DOHH2 (cell line): ENCODE data around the gene TACR3.

Experiments used
- H3F3A ChIP-seq: fragments of 200-600 bp; sonication (generic), shearing (Covaris generic); 2 replicates; pipeline ENCODE4 v1.6.0; 2016; ENCODE audit warnings: antibody characterized with exemption, mild to moderate bottlenecking; ENCODE audit not compliant: control insufficient read depth, insufficient read depth
- H3K27ac ChIP-seq: fragments of 200-600 bp; sonication (generic); 2 replicates; pipeline ENCODE4 v1.5.1; 2014; ENCODE audit warnings: low read depth, mild to moderate bottlenecking, low read length, moderate library complexity
- H3K27me3 ChIP-seq: fragments of 200-600 bp; sonication (generic); 2 replicates; pipeline ENCODE4 v1.6.1; 2014; ENCODE audit warnings: mild to moderate bottlenecking, low read length, mixed read lengths; ENCODE audit not compliant: control insufficient read depth
- H3K36me3 ChIP-seq: fragments of 200-600 bp; sonication (generic); 2 replicates; pipeline ENCODE4 v1.6.1; 2014; ENCODE audit warnings: mild to moderate bottlenecking, low read length, moderate library complexity, mixed read lengths; ENCODE audit not compliant: control insufficient read depth
- H3K4me1 ChIP-seq: fragments of 200-600 bp; sonication (generic); 2 replicates; pipeline ENCODE4 v1.6.1; 2014; ENCODE audit warnings: mild to moderate bottlenecking, low read length, mixed read lengths; ENCODE audit not compliant: control insufficient read depth
- H3K4me2 ChIP-seq: fragments of 200-600 bp; sonication (generic); 2 replicates; pipeline ENCODE4 v1.6.0; 2014; ENCODE audit warnings: mild to moderate bottlenecking, low read length, moderate library complexity
- H3K4me3 ChIP-seq: fragments of 200-600 bp; sonication (generic); 2 replicates; pipeline ENCODE4 v1.5.1; 2014; ENCODE audit warnings: mild to moderate bottlenecking, low read length, mixed read lengths
- H3K79me2 ChIP-seq: fragments of 200-600 bp; sonication (generic); 2 replicates; pipeline ENCODE4 v1.6.1; 2014; ENCODE audit warnings: mild to moderate bottlenecking, low read length, mixed read lengths; ENCODE audit not compliant: control insufficient read depth
- H3K9me2 ChIP-seq: fragments of 200-600 bp; sonication (generic); replicated peaks from 2 replicates; pipeline ENCODE4 v1.6.1; 2014; ENCODE audit warnings: mild to moderate bottlenecking, low read length, mixed read lengths; ENCODE audit not compliant: control insufficient read depth
- H3K9me3 ChIP-seq: fragments of 200-600 bp; sonication (generic); 2 replicates; pipeline ENCODE4 v1.6.1; 2014; ENCODE audit warnings: antibody characterized with exemption, low read length, mixed read lengths; ENCODE audit not compliant: control insufficient read depth, insufficient read depth
- H4K20me1 ChIP-seq: fragments of 200-600 bp; sonication (generic); 2 replicates; pipeline ENCODE4 v1.6.0; 2014; ENCODE audit warnings: low read depth, mild to moderate bottlenecking, antibody characterized with exemption, low read length, moderate library complexity; ENCODE audit not compliant: control insufficient read depth, insufficient read depth
- CTCF ChIP-seq: fragments of 200-600 bp; sonication (generic); IDR thresholded peaks from one replicate; pipeline ENCODE4 v1.5.1; 2014; ENCODE audit warnings: antibody characterized with exemption, mild to moderate bottlenecking, low read depth, low read length; ENCODE audit not compliant: poor library complexity, severe bottlenecking
- EZH2phosphoT487 ChIP-seq: fragments of 200-600 bp; sonication (generic); IDR thresholded peaks from 2 replicates; pipeline ENCODE4 v1.6.1; 2017; ENCODE audit warnings: borderline replicate concordance, mild to moderate bottlenecking, antibody characterized with exemption, low read length, moderate library complexity, mixed read lengths

The TACR3 gene

GRCh38 chr4:103720661-103721060 lies 876 bp upstream of the TACR3 start:
- Histone ChIP-seq H4K20me1 (no peaks in the 10 kb centered on the region), H3K4me2 (no peak overlapping the region), H3F3A (no peaks in the 10 kb centered on the region), H3K36me3 (no peaks in the 10 kb centered on the region), H3K27me3 (no peaks in the 10 kb centered on the region), H3K79me2 (no peaks in the 10 kb centered on the region), H3K4me1 (no peaks in the 10 kb centered on the region), H3K27ac (no peak overlapping the region), H3K9me3 (no peaks in the 10 kb centered on the region), H3K4me3 (no peak overlapping the region), H3K9me2 (no peaks in the 10 kb centered on the region)
- TF ChIP-seq EZH2phosphoT487 (no peak), CTCF (no peak)

GRCh38 chr4:103719105-103719829 lies 518 bp downstream of the TACR3 start:
- Histone ChIP-seq H3K27me3 (no peaks in the 10 kb centered on the region), H3K9me2 (no peaks in the 10 kb centered on the region), H3K9me3 (no peaks in the 10 kb centered on the region), H3F3A (no peaks in the 10 kb centered on the region), H3K27ac (no peak overlapping the region), H3K36me3 (no peaks in the 10 kb centered on the region), H3K4me1 (no peaks in the 10 kb centered on the region), H3K4me3 (no peak overlapping the region), H3K79me2 (no peaks in the 10 kb centered on the region), H3K4me2 (no peak overlapping the region), H4K20me1 (no peaks in the 10 kb centered on the region)
- no peak for TF ChIP-seq CTCF
- no peak for TF ChIP-seq EZH2phosphoT487

DNA sequence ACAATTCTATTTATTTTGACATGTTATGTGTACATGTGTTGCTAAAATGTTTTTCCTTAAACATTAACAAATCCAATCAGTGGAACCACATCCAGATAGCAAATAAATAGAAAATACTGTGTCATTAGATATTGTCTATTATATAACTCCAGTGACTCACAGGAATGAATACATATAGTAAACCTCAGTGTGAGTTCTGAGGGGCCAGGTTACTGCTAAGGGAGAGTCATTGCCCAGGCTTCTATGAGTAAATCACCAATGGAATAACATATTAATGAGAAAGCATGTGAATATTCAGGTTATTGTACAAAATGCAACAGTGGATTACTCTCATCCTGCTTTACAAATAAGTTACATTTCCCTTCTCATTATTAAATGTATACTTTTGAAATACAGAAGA lies 27.2 kb downstream of the TACR3 start:
- TF ChIP-seq CTCF, result no peak
- no peak for TF ChIP-seq EZH2phosphoT487
- H3F3A ChIP-seq, result no peaks in the 10 kb centered on the region

More for the DNA sequence above, 27.2 kb downstream of the TACR3 start:
- Histone ChIP-seq H3K27ac (no peak overlapping the region), H3K4me2 (no peak overlapping the region), H3K27me3 (no peaks in the 10 kb centered on the region), H4K20me1 (no peaks in the 10 kb centered on the region), H3K79me2 (no peaks in the 10 kb centered on the region), H3K9me3 (no peaks in the 10 kb centered on the region), H3K4me1 (no peaks in the 10 kb centered on the region), H3K4me3 (no peak overlapping the region), H3K9me2 (no peaks in the 10 kb centered on the region), H3K36me3 (no peaks in the 10 kb centered on the region)
